H1 (cell line): Measurements from ENCODE around the gene SNX24. TPM values are rescaled to one million over a fixed set of nuclear protein-coding genes. Genes with fewer than 3 reads are reported as not detected.

Source experiments
- ATF3 ChIP-seq: IDR thresholded peaks from 2 replicates; pipeline ENCODE4 v1.6.1; 2011; ENCODE audit warnings: low read depth, mild to moderate bottlenecking, low read length; ENCODE audit not compliant: insufficient read depth
- BRCA1 ChIP-seq: IDR thresholded peaks from 2 replicates; pipeline ENCODE4 v1.6.1; 2012; ENCODE audit warnings: low read depth, low read length, improper control_type of control experiment
- CHD7 ChIP-seq: fragments of 300-600 bp; sonication (generic); IDR thresholded peaks from 2 replicates; pipeline ENCODE4 v1.7.1; 2012; ENCODE audit warnings: low read length, moderate library complexity, mild to moderate bottlenecking, inconsistent platforms; ENCODE audit not compliant: insufficient replicate concordance
- GTF2F1 ChIP-seq: IDR thresholded peaks from 2 replicates; pipeline ENCODE4 v1.6.1; 2012; ENCODE audit warnings: low read depth, low read length, improper control_type of control experiment, borderline replicate concordance
- NRF1 ChIP-seq: IDR thresholded peaks from 2 replicates; pipeline ENCODE4 v1.6.1; 2011; ENCODE audit warnings: mild to moderate bottlenecking, low read depth, low read length, improper control_type of control experiment
- POLR2A ChIP-seq, 2 experiments: IDR thresholded peaks; 1 replicate in 1 of 2; 2 replicates in 1 of 2; pipeline ENCODE4 v1.6.1; 2011; ENCODE audit warnings: low read depth in 2 of 2, low read length in 2 of 2, mild to moderate bottlenecking in 2 of 2; ENCODE audit errors: control extremely low read depth in 1 of 2
- RXRA ChIP-seq: IDR thresholded peaks from 2 replicates; pipeline ENCODE4 v1.6.1; 2011; ENCODE audit warnings: low read depth, mild to moderate bottlenecking, low read length, moderate library complexity; ENCODE audit not compliant: insufficient read depth
- TAF1 ChIP-seq: IDR thresholded peaks from 2 replicates; pipeline ENCODE4 v1.6.1; 2011; ENCODE audit warnings: mild to moderate bottlenecking, low read depth, low read length
- polyA plus RNA-seq, 7 experiments: library from polyadenylated mRNA; depleted of rRNA in 3 of 7; stranded (reverse) in 5 of 7; unstranded in 2 of 7; fragments of >200 nt in 5 of 7; fragments of 200-250 nt in 2 of 7; gene quantifications; 1 replicate in 5 of 7; 2 replicates in 1 of 7; 4 replicates in 1 of 7; pipeline versions ENCODE4 v1.2.1 to v1.2.3, GENCODE V29; 2011 to 2013; ENCODE audit warnings: missing spikeins in 2 of 7, mixed read lengths in 2 of 7
- total RNA-seq: library from RNA; stranded (reverse); fragmentation: NEBNext Ultra II Directional; extraction: Animal tissue kit (Norgen Biotek cat#: 25700); gene quantifications from 2 replicates; pipeline ENCODE4 v1.2.1, GENCODE V29; 2021

Gene SNX24
- total and polyA plus RNA-seq, 2 of the 8 experiments (the other 6 are each of a cell fraction or from before 2014, with no cell fraction given) = 7.3 to 14.3 TPM

- TF ChIP-seq CHD7 = no peak
- TF ChIP-seq POLR2A (IDR thresholded peaks at IDR 0.05; ENCODE audit: control extremely low read depth in 1 of 2, low read depth in 2 of 2, low read length in 2 of 2) = no peak
- TF ChIP-seq RXRA = no peak
- no peak for TF ChIP-seq BRCA1
- TF ChIP-seq TAF1 = no peak
- no peak for TF ChIP-seq ATF3
- TF ChIP-seq GTF2F1 = no peak
- TF ChIP-seq NRF1 = no peak
Measured at GRCh38 chr5:123001808-123002207, 156.4 kb downstream of the SNX24 start (continued).
